ENCODE data around the gene GAPDHS.

- TF ChIP-seq EP300 (IDR thresholded peaks at IDR 0.05) = no peak
- TF ChIP-seq POLR2AphosphoS5 (IDR thresholded peaks at IDR 0.05) = no peak
- no peak for TF ChIP-seq CTCF (IDR thresholded peaks at IDR 0.05)
Measured at GRCh38 chr19:35497406-35497805, 35.9 kb upstream of the GAPDHS start.

Data from gastroesophageal sphincter (tissue), 3 donors.